ENCODE measurements around the gene KRT83.

- TF ChIP-seq, protein P1, sequence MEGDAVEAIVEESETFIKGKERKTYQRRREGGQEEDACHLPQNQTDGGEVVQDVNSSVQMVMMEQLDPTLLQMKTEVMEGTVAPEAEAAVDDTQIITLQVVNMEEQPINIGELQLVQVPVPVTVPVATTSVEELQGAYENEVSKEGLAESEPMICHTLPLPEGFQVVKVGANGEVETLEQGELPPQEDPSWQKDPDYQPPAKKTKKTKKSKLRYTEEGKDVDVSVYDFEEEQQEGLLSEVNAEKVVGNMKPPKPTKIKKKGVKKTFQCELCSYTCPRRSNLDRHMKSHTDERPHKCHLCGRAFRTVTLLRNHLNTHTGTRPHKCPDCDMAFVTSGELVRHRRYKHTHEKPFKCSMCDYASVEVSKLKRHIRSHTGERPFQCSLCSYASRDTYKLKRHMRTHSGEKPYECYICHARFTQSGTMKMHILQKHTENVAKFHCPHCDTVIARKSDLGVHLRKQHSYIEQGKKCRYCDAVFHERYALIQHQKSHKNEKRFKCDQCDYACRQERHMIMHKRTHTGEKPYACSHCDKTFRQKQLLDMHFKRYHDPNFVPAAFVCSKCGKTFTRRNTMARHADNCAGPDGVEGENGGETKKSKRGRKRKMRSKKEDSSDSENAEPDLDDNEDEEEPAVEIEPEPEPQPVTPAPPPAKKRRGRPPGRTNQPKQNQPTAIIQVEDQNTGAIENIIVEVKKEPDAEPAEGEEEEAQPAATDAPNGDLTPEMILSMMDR (IDR thresholded peaks at IDR 0.05): no peak
- no peak for TF ChIP-seq POLR2A (IDR thresholded peaks at IDR 0.05)
Observed at GRCh38 chr12:52369211-52369610, 48.0 kb upstream of the KRT83 start.
